H54 (cell line): ENCODE results near the gene CUX1.

Experiments used
- DNase-seq: peaks from one replicate; pipeline ENCODE4 v3.0.0; 2011; ENCODE audit warnings: low spot score, mixed read lengths; ENCODE audit not compliant: insufficient read length
- FAIRE-seq: peaks from 3 replicates; lab custom pipeline; 2011; peaks lifted over from hg19 to GRCh38; lab: Jason Lieb, UNC
- POLR2A ChIP-seq: IDR thresholded peaks from 2 replicates; pipeline ENCODE4 v1.6.1; 2011; ENCODE audit warnings: low read depth, mild to moderate bottlenecking, low read length

CUX1 gene

GRCh38 chr7:102284891-102285539, 467.6 kb downstream of the CUX1 start:
- TF ChIP-seq POLR2A, result no peak
- DNase-seq (no peak), FAIRE-seq (no peak)

GRCh38 chr7:102285540-102286236, 468.3 kb downstream of the CUX1 start:
- DNase-seq, result no peak
- no peak for FAIRE-seq
- no peak for TF ChIP-seq POLR2A

GRCh38 chr7:102286237-102287110, 469.0 kb downstream of the CUX1 start, which contains the start of gene SH2B2:
Gene SH2B2, plus strand, starts transcription at chr7:102286868. Its CDS starts 13,683 bp downstream, at chr7:102300551.
- peak; percentile 41; the same call in 1 of the 2 replicates for TF ChIP-seq POLR2A
- FAIRE-seq, result no peak
- peak; percentile 61 for DNase-seq

GRCh38 chr7:102287111-102287980, 469.9 kb downstream of the CUX1 start:
- no peak for TF ChIP-seq POLR2A
- FAIRE-seq (no peak), DNase-seq (peak; percentile 66)

- no peak for TF ChIP-seq POLR2A
- FAIRE-seq, result no peak
- DNase-seq, result no peak
These were observed 470.5 kb downstream of the CUX1 start for GRCh38 chr7:102287981-102288278.

- DNase-seq, result no peak
- no peak for TF ChIP-seq POLR2A
- no peak for FAIRE-seq
These were observed 471.0 kb downstream of the CUX1 start for GRCh38 chr7:102288285-102288930.

GRCh38 chr7:102289057-102289456, 471.6 kb downstream of the CUX1 start:
- DNase-seq (no peak), FAIRE-seq (no peak)
- no peak for TF ChIP-seq POLR2A

- no peak for DNase-seq
- FAIRE-seq, result no peak
- no peak for TF ChIP-seq POLR2A
These were observed 473.9 kb downstream of the CUX1 start for GRCh38 chr7:102291056-102291915.

- DNase-seq (no peak), FAIRE-seq (no peak)
- TF ChIP-seq POLR2A, result no peak
These were observed 474.5 kb downstream of the CUX1 start for GRCh38 chr7:102291916-102292267.

- FAIRE-seq, result no peak
- no peak for TF ChIP-seq POLR2A
- no peak for DNase-seq
These were observed 475.7 kb downstream of the CUX1 start for GRCh38 chr7:102292813-102293798.

- no peak for TF ChIP-seq POLR2A
- no peak for FAIRE-seq
- no peak for DNase-seq
These were observed 477.2 kb downstream of the CUX1 start for GRCh38 chr7:102294589-102294988.
